PC-9 (cell line): ENCODE data around the gene EFHD1. TPM values are rescaled to one million over a fixed set of nuclear protein-coding genes. Genes with fewer than 3 reads are reported as not detected.

Experiments
- BruUV-seq: library from RNA; stranded (reverse); fragments of 400-500 nt; replicated peaks from 2 replicates; lab custom pipeline; 2021; lab: Mats Ljungman, UMichigan
- CTCF ChIA-PET: fragments of 300-600 bp; sonication (Branson Sonifier 250); formaldehyde crosslinking; loops from one replicate; lab custom pipeline; 2022; ENCODE audit warnings: antibody characterized with exemption; lab: Charles Lee
- POLR2A ChIA-PET: fragments of 300-600 bp; sonication (Branson Sonifier 250); formaldehyde crosslinking; loops from one replicate; lab custom pipeline; 2022; ENCODE audit warnings: antibody characterized with exemption; ENCODE audit not compliant: unreplicated experiment; lab: Charles Lee
- DNase-seq, 2 experiments: peaks; one replicate each; pipeline versions ENCODE4 v3.0.0 to v3.0.0-alpha.2; 2015 to 2022; ENCODE audit warnings: mixed read lengths in 1 of 2
- H2AFZ ChIP-seq: fragments of 200-600 bp; sonication (generic); 2 replicates; pipeline ENCODE4 v1.8.1; 2017; ENCODE audit warnings: antibody characterized with exemption
- H3F3A ChIP-seq: fragments of 200-600 bp; sonication (generic); 2 replicates; pipeline ENCODE4 v1.8.1; 2017; ENCODE audit warnings: antibody characterized with exemption, mild to moderate bottlenecking, low read depth; ENCODE audit not compliant: insufficient read depth
- H3K27ac ChIP-seq: fragments of 200-600 bp; sonication (generic); 2 replicates; pipeline ENCODE4 v1.6.1; 2016; ENCODE audit warnings: mixed run types
- H3K27me3 ChIP-seq: fragments of 200-600 bp; sonication (generic); 2 replicates; pipeline ENCODE4 v1.6.1; 2016; ENCODE audit warnings: low read depth, mixed run types; ENCODE audit not compliant: insufficient read depth
- H3K36me3 ChIP-seq: fragments of 200-600 bp; sonication (generic); 2 replicates; pipeline ENCODE4 v1.6.1; 2016; ENCODE audit warnings: low read depth, mixed run types
- H3K4me1 ChIP-seq: fragments of 200-600 bp; sonication (generic); replicated peaks from 2 replicates; pipeline ENCODE4 v1.6.1; 2016; ENCODE audit warnings: mixed run types; ENCODE audit not compliant: insufficient read depth
- H3K4me2 ChIP-seq: fragments of 200-600 bp; sonication (generic); 2 replicates; pipeline ENCODE4 v1.6.1; 2017; ENCODE audit warnings: mixed run types
- H3K4me3 ChIP-seq: fragments of 200-600 bp; sonication (generic); 2 replicates; pipeline ENCODE4 v1.6.1; 2016; ENCODE audit warnings: mixed run types
- H3K79me2 ChIP-seq: fragments of 200-600 bp; sonication (generic); 2 replicates; pipeline ENCODE4 v1.6.1; 2017; ENCODE audit warnings: low read depth, mixed run types
- H3K9me2 ChIP-seq: fragments of 200-600 bp; sonication (generic); 2 replicates; pipeline ENCODE4 v1.8.1; 2017; ENCODE audit warnings: mild to moderate bottlenecking; ENCODE audit not compliant: insufficient read depth
- H3K9me3 ChIP-seq: fragments of 200-600 bp; sonication (generic); 2 replicates; pipeline ENCODE4 v1.8.1; 2016; ENCODE audit warnings: low read depth; ENCODE audit not compliant: insufficient read depth
- H4K20me1 ChIP-seq: fragments of 200-600 bp; sonication (generic); 2 replicates; pipeline ENCODE4 v1.8.1; 2017; ENCODE audit not compliant: insufficient read depth
- CTCF ChIP-seq: fragments of 200-600 bp; sonication (generic); conservative IDR thresholded peaks from 2 replicates; pipeline ENCODE4 v1.6.1; 2017; ENCODE audit warnings: mixed run types, antibody characterized with exemption, mild to moderate bottlenecking, moderate library complexity
- EZH2 ChIP-seq: fragments of 200-600 bp; sonication (generic); IDR thresholded peaks from 2 replicates; pipeline ENCODE4 v1.8.0; 2017; ENCODE audit warnings: antibody characterized with exemption, low read depth
- intact Hi-C: fragments of 100-400 bp; cut with micrococcal nuclease; formaldehyde crosslinking; loops from one replicate; pipeline ENCODE4 v1.10.0; 2022; ENCODE audit not compliant: unreplicated experiment
- total RNA-seq: library from RNA; stranded (reverse); gene quantifications from 2 replicates; pipeline ENCODE4 v1.2.3, GENCODE V29; 2021

Gene EFHD1
- total RNA-seq, 1 experiment from 2014 or later = 10.6 TPM

- CTCF ChIA-PET = interaction anchor here (0.7 kb wide), 1 partner anchor 370 kb away, joined by 3 read pairs; no protein-coding TSS in a partner anchor
- H3K9me3 ChIP-seq = no peaks in the 10 kb centered on the region
- intact Hi-C loops = no loop called here
- H3K27me3 ChIP-seq = no peaks in the 10 kb centered on the region
- H3K36me3 ChIP-seq = peaks cover 47% of the 10 kb centered on the region
- H3K9me2 ChIP-seq = no peaks in the 10 kb centered on the region
- no peak for DNase-seq
- no peak for TF ChIP-seq EZH2
- no peak for TF ChIP-seq CTCF
- peaks cover 50% of the 10 kb centered on the region for H3K79me2 ChIP-seq
- no peak overlapping the region for H3K4me2 ChIP-seq
- H3K4me1 ChIP-seq = no peaks in the 10 kb centered on the region
- no peak overlapping the region for H2AFZ ChIP-seq
- H4K20me1 ChIP-seq = peaks cover 47% of the 10 kb centered on the region
- H3K27ac ChIP-seq = no peak overlapping the region
- H3F3A ChIP-seq = peaks cover 8% of the 10 kb centered on the region
- POLR2A ChIA-PET = no interaction called here
- no peak overlapping the region for H3K4me3 ChIP-seq
- BruUV-seq = no TSS peak
Measured at GRCh38 chr2:232731470-232731869, 98.1 kb downstream of the EFHD1 start.

Other genes starting within 250 kb of the EFHD1 start
- 0.76 and 1.2 TPM in 2 replicates for gene ALPG, start 226.8 kb upstream of the EFHD1 start, total RNA-seq
- gene ALPI, start 177.5 kb upstream of the EFHD1 start, total RNA-seq = not detected in 2 replicates
- gene ECEL1, start 145.8 kb upstream of the EFHD1 start, total RNA-seq = not detected in 2 replicates
- not detected in 2 replicates for gene PRSS56, start 113.2 kb upstream of the EFHD1 start, total RNA-seq
- not detected in 2 replicates for gene CHRND, start 107.4 kb upstream of the EFHD1 start, total RNA-seq
- not detected in 2 replicates for gene CHRNG, start 93.9 kb upstream of the EFHD1 start, total RNA-seq
- 12.7 and 14.7 TPM in 2 replicates for gene TIGD1, start 83.0 kb upstream of the EFHD1 start, total RNA-seq
- 69.3 and 69.6 TPM in 2 replicates for gene EIF4E2, start 82.9 kb upstream of the EFHD1 start, total RNA-seq
- 86.4 and 101 TPM in 2 replicates for gene GIGYF2, start 63.7 kb downstream of the EFHD1 start, total RNA-seq
- not detected in 2 replicates for gene KCNJ13, start 143.0 kb downstream of the EFHD1 start, total RNA-seq
- 10.4 and 20.0 TPM in 2 replicates for gene SNORC, start 236.7 kb downstream of the EFHD1 start, total RNA-seq